ENCODE results near the gene TSPEAR.

Gene TSPEAR

DNA sequence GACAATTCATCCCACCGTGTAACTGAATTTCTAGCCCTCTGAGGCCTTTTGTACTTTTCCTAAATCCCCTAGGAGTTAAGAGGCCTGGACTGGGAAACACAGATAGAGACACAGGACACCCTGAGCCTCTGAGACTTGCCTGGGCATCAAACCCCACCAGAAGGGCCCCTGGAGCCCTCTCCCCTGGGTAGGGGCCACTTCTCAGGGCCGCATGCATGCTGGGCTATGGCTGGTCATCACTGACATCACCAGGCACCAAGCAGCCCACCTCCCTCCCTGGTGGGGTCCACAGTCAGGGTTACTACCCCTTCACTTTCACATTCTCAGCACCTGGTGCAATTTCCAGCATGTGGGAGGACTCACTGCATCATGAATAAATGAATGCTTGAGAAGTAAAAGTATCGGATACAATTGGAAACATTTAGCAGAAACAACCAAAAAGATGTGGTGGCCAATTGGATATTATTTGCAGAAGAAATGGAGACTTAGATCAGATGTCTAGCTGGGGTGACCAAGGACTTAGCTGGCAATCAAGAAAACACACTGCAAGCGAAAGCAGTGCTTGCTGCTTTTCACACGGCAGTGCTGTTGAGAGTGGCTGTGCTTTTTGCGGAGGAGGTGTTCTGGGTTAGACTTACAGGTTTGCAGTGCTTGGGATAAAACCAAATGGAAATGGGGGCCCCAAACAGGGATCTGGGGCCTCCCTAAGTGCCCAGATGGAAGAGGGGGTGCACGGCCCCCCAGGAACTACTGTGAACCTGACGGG, 111.9 kb downstream of the TSPEAR start:
- TF ChIP-seq CTCF (IDR thresholded peaks at IDR 0.05) = no peak
- no peak overlapping the region for H3K27ac ChIP-seq

DNA sequence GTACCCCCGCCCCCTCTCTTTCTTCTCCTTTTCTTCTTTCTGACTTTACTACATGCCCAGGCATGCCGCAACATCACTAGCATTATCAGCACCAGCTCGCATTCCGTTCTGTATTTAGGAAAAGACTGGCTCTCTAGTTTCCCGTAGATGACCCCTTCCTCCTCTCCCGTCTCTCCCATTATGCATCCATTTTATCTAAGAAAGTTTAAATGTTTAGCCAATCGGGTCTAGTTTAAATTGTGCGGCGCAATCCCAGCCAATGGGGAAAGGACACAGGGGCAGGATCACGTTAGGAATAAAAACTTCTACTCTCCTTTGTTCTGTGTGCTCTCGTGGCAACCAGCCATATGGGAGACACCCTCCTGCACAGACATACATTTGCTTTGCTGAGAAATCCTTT, 113.3 kb downstream of the TSPEAR start:
- H3K27ac ChIP-seq = no peak overlapping the region
- no peak for TF ChIP-seq ZFX (IDR thresholded peaks at IDR 0.05; ENCODE audit: borderline replicate concordance)
- TF ChIP-seq CTCF (IDR thresholded peaks at IDR 0.05) = no peak

DNA sequence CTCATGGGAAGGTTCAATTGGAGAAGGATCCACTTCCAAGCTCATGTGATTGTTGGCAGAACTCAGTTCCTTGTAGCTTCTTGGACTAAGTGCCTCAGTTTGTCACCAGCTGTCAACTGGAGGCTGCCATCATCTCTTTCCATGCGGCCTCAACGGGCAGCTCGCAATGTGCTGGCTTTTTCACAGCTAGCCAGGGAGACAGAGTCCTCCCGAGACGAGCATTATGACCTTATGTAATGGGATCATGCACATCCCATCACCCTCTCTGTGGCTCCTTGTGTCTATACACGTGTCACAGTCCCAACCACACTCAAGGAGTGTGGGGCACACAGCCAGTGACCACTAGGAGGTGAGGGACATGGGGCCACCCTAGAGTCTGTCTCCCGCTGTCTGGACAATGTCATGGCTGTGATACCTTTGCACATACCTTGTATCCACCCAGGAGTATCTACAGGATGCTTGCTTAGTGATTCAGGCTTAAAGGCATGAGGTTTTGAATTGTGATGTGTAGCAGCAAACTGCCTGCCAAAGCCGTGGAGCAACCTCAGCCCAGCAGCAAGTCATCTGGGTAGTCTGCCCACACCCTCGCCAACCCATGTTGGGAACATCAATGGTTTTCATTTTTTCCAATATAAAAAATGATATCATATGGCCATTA, 115.2 kb downstream of the TSPEAR start:
- TF ChIP-seq ZFX (IDR thresholded peaks at IDR 0.05; ENCODE audit: borderline replicate concordance) = no peak
- TF ChIP-seq CTCF (IDR thresholded peaks at IDR 0.05) = no peak
- H3K27ac ChIP-seq = no peak overlapping the region

DNA sequence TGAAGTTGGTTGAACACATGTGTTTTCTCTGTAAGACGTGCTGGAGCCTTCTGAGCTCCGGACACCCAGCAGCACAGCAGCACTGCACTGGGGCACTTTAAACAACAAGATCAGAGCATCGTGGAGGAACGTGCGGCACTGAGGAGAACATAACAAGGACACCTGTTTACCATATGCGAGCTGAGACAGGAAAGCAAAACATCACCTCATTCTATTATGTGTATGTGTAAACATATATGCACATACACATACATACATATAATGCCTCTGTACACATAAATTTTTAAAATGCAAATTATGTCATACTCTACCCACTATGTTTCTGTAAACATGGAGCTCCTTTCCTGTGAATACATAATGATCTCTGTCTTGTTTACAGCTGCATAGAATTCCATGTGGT, 115.8 kb downstream of the TSPEAR start:
- no peak for TF ChIP-seq ZFX (IDR thresholded peaks at IDR 0.05; ENCODE audit: borderline replicate concordance)
- no peak for TF ChIP-seq CTCF (IDR thresholded peaks at IDR 0.05)
- H3K27ac ChIP-seq = no peak overlapping the region

- TF ChIP-seq CTCF (IDR thresholded peaks at IDR 0.05) (no peak), ZFX (IDR thresholded peaks at IDR 0.05; ENCODE audit: borderline replicate concordance) (no peak)
- H3K27ac ChIP-seq = no peak overlapping the region
Measured at GRCh38 chr21:44594406-44594916, 116.9 kb downstream of the TSPEAR start.

- H3K27ac ChIP-seq = no peak overlapping the region
- TF ChIP-seq CTCF (IDR thresholded peaks at IDR 0.05) (no peak), ZFX (IDR thresholded peaks at IDR 0.05; ENCODE audit: borderline replicate concordance) (no peak)
Measured at GRCh38 chr21:44593598-44594405, 117.6 kb downstream of the TSPEAR start.

Data from 22Rv1 (cell line).